Fibroblast of gingiva (primary cell): ENCODE measurements around the gene RAD51B.
A peak's percentile ranks its signal among the peaks of the same experiment; 100 is the strongest.

Experiments used
- DNase-seq: peaks from one replicate; pipeline ENCODE4 v3.0.0-alpha.2; 2011; ENCODE audit warnings: low read depth

The RAD51B gene

DNA sequence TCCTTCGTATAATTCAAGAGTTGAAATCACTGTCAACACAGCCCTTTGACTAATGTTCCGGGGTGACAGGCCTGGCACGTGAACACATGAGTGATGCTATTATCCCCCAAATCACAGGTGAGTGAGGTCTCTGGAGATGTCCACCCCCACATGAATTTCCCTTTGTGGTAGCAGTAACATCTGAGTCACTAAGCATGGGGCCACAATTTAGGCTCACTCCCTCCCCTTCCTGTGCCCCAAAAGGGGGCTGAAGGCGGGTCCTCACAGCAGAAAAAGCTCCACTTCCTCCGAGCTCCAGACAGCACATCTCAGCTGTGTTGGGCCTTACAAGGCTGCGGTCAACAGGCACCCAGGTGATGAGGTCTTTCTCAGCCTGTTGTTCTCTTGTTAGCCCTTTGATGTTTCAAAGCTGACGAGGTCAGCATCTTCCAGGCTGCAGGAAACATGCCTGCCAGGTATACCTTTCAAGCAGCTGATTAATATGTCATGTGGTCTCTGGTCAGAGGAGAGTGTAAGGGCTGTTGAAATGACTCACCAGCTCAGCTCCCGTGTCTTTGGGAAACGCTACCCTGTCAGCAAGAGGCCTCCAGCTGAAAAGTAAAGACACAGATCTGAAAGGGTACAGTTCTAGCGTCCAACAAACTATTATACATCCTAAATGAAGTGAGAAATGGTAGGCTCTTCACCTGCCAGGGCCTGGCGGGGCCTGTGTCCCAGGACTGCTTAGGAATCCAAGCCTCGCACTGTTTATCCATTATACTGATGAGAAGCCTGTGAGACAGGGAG is 866.0 kb downstream of the RAD51B start:
- DNase-seq, result no peak

DNA sequence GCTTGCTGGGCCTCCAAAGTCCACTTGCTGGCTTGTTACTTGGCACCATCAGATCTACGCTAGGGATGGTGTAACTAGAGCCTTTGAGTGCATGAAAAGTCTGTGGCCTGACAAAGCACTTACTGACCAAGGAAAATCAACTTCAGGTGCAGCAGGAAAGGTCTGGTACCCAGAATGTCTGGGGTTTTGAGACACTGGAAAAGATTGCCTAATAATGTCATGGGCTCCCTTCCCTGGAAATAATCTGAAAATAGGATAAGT is 866.6 kb downstream of the RAD51B start:
- DNase-seq, result no peak

DNA sequence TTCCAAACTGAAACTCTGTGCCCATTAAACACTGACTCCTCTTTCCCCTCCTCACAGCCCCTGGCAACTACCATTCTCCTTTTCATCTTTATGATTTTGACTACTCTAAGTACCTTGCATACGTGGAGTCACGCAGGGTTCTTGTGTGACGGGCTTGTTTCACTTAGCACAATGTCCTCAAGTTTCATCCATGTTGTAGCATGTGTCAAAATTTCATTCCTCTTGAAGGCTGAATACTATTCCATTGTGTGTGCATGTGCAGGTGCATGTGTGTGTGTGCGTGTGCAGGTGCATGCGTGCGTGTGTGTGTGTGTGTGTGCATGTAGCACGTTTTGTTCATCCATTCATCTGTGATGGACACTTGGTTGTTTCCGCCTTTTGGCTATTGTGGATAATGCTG is 867.1 kb downstream of the RAD51B start:
- DNase-seq, result no peak

DNA sequence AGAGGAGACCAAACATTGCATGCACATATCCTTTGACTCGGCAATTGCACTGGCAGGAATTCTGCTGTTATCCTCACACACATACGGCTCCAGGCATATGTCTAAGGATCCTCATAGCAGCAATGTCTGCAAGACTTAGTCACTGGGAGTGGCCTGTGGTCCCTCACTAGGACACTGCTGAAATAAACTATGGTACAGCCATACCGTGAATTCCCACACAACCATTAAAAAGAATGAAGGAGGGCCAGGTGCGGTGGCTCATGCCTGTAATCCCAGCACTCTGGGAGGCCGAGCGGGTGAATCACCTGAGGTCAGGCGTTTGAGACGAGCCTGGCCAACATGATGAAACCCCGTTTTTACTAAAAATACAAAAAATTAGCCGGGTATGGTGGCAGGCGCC is 868.2 kb downstream of the RAD51B start:
- DNase-seq, result peak; percentile 77

DNA sequence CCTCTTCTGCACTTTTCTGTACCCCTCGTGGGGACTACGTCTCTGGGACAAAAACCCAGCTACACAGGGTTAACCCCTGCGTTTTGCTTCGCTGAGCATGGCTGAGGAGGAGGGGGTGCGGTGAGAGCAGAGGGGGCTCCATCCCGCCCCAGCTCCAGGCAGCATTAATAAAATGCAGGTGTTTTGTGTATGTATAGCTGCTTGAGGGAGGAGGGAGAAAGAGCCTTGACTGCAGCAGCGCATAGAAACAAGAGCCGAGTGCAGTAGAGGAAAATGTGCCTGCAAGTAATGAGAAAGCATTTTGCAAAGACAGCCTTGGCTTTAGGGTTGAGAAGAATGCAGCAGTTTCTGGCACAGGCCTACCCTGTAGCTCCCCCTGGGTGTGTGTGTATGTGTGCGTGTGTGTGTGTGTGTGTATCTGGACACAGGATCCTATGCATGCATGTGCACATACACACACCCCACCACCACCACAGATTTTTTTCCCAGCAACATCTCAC is 869.3 kb downstream of the RAD51B start:
- peak; percentile 87 for DNase-seq

DNA sequence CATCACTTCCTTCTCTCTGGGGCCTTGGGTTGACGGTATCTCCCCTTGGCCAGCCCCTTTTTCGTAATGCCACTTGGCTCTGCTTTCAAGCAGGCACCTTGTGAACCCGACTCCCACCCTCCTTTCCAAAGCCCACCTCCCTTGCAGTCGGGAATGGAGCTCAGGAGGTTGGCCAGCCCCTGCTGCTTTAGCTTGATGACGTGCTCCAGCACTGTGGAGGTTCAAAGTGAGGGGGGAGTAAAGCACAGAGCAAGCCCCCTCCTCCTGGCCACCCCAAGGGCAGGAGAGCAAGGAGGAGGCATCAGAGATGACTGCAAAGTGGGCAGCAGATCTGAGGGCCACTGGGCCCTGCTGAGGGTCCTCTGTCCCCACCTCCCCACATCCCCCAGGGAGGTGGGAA is 869.9 kb downstream of the RAD51B start:
- no peak for DNase-seq

DNA sequence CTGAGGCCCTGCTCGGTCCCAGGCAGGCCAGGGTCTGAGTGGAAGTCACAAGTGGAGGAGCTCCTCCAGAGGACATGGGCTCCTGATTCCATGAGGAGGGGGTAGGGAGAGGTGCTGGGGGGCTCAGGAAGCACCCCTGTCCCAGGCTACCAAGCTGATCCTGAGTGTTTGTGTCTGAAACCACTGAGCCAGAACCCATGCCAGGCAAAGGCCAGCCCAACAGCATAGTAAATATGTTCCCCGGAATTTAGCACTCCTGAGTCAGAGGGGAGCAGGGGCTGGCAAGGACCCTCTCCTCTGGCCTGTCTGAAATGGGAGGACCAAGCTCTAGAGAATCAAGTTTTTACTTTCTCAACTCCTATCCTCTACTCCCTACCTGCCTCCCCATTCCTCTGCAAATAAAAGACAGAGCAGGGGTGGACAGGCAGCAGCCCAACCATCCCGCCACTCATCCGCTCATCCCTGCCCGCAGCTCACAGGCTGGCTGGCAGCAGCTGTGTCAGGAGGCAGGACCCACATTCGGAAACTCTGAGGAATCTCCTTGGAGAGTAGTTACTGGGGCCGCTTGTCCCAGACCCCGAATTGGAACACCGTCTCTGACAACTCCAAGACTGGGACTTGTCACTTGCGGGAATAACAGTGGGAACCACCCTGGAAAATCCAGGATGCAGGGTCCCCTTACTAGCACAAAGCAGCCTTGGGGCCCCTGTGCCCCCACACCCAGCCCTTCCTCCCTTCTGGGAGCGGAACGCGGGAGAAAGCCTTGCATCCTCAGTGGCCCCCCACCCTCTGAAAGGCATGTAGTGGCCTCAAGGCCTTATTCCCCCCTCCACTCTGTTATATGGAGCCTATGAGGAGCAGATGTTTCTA is 870.7 kb downstream of the RAD51B start:
- DNase-seq, result no peak

DNA sequence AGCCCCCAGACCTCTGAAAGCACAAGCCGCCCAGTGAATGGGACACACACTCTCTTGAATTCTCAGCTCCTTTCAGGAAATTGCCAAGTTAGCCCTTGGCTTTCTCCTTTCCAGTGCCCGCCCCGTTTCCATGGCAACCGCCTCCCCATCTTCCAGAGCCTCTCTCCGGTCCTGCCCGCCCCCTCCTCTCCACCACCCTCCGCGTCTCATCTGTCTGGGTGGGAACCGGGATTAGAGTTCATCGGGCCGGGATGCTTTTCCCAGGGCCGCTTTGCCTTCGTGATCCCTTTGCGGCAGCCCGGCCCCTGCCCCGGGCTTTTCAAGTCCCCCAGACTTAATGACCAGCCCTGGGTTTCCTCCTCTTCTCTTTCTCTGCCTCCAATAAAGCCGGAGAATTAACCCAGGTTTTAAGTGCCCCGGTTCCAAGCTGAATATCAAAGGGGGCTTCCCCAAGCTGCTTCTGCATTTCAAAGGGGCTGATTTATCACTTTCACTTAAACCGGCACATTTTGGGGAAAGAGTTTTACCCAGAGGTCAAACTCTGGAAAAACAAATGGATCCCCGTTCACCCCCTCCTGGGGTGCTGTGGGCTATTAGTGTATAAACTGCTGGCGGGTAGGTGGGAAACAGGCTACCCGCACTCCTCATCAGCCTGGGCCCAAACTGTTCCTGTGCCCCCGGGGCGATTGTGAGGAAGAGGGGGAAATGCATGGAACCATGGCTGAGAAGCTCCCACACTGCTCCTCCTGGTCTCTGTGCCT is 871.6 kb downstream of the RAD51B start:
- no peak for DNase-seq

DNA sequence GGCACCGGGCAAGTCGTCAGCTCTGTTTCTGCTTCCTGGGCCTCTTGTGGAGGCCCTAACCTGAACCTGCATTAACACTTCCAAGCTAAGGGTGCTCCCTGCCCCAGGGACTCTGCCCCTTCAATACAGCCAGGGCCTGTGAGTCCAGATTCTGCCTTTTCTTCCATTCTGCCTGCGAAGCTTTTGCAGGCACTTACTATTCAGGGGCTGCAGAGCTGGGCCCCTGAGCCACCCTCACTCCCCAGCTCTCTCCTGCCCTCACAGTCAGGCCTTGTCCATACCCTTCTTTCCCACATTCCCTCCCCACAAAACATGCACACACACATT is 872.2 kb downstream of the RAD51B start:
- no peak for DNase-seq

DNA sequence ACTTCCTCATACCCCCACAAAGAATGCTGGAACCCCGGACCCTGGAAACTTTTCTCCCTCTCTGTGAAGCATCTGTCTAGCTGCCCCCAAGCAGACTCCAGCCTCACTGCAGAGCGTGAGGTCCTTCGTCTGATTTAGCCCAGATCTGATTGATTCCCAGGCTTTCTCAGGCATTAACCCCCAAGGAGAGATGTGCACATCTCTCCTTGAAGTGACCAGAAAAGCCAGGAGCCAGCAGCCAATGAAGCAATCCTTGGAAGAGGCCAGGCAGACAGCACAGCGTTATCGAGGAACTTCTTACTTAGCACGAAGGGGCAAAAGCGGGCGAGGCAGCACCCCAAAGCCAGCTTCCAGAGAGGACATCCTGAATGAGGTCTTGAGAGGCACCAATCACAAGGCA is 872.6 kb downstream of the RAD51B start:
- DNase-seq, result peak; percentile 37

DNA sequence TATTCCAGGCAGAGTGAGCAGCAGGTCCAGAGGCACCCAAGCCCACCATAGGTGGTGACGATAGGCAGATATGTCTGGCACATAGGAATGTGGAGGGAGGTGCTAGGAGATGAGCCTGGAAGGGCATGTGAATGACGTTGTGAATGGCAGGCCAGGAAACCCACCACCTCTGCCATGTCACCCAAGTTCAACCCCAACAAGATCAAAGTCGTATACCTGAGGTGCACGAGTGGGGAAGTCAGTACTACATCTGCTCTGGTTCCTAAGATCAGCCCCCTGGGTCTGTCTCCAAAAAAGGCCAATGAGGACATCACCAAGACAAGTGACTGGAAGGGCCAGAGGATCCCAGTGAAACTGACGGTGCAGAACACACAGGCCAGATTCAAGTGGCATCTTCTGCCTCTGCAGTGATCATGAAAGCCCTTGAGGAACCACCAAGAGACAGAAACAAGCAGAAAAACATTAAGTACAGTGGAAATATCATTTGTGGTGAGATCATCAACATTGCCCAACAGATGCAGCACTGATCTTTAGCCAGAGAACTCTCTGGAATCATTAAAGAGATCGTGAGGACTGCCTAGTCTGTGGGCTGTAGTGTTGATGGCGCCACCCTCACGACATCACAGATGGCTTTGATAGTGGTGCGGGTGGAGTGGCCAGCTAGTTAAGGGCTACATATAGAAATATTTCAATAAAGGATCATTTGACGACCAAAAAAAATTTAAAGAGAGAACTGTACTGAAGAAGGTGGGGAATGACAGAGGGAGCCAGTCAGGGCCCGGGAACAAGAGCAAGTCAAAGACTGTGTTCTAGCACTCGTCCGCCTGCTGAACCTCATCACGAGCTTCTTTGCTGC is 873.6 kb downstream of the RAD51B start:
- peak; percentile 86 for DNase-seq

DNA sequence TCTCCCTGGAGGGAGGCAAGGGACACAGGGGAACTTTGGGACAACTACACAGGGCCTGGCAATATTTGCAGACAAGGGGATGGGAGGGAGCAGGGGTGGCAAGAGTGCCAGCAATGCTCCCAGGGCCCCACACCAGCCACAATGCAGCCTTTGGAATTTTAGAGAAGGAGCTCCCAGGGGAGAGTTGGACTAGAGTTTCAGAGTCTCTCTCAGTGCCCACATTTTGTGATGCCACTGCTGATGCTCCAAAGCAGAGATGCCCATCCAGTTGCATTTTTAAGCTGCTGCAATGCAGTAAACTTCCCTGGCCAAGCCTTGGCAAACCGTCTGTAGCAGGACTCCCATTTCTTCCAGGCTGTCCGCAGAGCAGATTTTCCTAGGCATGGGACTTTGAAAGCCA is 874.3 kb downstream of the RAD51B start:
- DNase-seq, result no peak

DNA sequence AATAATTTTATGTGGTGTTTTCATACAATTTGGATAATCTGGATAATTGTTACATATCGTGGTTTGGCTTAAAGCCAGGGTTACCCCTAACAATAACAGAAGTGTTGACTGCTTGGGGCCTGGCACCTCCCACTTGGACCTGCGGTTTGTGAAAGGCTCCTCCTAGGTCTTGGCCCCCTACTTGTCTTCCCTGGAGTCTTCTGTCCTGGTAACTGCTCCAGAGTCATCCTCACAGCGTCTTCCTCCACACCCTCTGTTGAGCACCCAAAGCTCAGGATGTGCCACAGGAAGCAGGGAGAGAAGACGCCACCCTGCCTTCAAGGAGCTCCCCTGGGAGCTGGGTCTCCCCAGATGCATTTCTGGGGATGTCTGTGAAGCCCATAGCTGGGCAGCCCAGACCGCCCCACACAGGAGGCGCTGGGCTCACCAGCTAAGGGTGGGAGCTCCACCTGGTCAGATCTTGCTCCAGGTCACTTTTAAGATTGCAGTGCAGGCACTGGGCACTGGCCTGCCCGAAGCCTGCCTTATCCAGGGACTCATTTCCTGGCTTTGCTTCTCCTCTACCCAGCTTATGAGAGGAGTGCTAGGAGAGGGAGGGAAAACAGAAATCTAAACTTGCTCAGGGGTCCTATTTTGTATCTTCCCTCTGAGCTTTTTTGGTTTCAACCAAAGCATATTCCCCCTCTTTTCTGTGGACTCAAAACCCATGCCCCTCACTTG is 875.1 kb downstream of the RAD51B start:
- DNase-seq, result peak; percentile 66

DNA sequence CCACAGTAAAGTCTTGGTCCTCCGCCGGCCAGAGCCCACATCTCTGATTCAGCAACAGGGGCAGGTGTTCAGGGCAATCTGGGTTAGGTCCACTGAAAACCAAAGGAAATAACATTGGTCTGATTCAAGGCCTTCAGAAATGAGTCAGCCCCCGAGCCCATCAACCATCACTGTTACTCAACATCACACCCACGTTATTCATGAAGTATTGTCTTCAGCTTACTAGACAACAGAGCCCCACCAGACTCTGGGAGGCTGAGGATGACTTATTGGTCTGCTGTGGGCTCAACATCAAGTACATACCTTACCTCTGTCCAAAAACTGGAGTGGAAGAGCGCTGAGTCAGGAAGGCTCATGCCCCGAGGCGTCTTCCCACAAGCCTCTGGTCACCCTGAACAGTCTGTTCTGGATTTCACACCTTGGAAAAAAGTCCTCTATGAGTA is 875.8 kb downstream of the RAD51B start:
- peak; percentile 96 for DNase-seq

DNA sequence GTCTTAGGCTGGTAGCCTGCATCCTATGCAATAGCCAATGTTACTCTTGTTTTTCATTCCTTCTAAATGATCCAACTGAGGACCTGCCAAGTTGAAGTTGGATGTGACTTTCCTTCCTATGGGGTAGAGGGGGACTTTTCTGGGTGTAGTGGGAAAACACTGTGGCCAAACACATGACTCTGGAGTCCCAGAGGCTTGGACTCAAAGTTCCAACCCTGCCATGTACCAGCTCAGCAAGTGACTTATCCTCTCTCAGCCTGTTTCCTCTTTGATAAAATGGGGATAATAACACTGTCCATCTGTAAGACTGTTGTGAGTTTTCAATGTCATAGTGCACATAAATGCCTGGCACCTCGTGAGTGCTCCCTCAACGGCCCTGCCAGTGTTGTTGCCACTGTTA is 876.3 kb downstream of the RAD51B start:
- peak; percentile 37 for DNase-seq

DNA sequence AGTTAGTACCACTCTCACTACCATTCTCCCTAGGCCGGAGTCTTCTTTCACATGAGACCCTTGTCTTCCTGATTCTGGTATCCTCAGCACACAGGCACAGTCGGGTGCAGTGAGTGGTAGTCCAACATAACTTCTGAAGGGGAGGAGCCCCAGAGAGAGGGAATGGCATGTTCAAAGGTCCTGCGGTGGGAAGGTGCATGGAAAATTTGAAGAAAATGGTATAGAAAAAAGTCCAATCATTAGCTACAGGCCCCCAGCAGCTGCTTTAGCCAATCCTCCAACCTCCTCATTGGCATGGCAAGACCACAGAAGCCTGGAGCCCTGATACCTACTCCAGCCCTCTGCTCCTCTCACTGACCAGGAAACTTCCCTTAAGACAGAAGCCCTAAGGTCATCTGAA is 876.7 kb downstream of the RAD51B start:
- no peak for DNase-seq

DNA sequence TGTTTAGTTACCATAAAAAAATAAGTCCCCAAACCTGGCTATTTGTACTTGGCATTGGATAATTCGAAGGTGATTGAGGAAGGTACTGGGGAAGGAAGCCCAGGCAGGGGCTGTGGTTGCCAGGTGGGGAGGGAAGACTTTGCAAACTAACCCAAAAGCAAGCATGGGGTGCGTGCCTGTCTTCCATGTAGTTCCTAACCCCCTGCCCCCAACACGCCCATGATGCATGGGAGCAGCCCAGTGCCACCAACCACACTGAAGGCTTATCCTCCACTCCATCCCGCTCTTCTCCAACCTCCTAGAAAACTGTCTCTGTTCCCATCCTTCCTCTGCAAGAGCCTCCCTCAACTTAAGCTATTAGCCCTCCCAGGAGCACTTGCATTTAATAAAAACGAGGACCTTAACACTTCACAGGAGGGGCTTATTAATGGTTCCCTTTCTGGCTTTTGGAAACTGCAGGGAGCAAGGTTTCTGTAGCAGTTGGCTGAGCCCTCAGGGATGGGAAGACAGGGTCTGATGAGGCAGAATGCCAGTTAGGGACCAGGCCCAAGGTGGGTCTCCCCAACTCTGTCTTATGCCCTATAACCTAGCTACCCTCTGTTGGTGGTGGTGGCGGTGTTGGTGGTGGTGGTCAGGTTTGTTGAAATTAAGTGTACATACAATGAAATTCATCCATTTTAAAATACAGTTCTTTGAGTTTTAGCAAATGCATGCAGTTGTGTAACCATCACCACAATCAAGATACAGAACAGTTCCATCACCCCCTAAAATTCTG is 877.3 kb downstream of the RAD51B start:
- no peak for DNase-seq

DNA sequence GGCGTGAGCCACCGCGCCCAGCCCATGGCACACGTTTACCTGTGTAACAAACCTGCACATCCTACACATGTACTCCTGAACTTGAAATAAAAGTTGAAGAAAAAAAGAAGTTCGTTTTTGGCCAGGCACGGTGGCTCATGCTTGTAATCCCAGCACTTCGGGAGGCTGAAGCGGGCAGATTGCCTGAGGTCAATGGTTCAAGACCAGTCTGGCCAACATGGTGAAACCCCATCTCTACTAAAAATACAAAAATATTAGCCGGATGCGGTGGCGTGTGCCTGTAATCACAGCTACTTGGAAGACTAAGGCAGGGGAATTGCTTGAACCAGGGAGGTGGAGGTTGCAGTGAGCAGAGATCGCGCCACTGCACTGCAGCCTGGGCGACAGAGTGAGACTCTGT is 879.2 kb downstream of the RAD51B start:
- DNase-seq, result peak; percentile 37

DNA sequence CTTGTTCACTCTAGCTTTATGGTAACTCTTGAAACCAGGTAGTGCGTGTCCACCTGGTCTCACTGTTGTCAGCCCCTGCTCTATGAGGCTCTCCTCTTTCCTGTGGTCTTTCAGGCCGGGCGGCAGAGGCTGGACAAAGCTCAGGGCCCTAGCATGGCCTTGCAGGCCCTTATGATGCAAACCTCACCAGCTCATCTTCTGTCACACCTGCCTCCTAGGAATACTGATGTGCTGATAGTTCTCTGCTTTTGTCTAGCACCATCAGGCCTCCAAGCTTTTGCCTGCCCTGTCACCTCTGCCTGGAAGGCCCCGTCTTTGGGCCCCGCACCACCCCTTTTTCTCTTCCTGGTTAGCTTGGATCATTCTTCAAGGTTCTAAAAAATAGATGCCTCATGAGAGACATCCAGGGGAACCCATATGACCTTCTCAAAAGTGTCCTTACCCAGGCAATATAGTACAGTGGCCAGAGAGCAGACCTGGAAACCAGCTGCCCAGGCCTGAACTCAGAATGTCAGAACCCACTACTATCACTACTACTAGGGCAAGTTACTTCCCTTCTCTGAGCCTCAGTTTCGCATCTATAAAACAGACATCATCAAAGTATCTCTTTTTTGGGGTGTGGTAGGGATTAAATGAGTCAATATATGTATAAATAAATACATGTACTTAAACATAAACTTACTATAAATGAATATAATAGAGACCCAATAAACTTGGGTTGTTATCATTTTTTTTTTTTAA is 881.6 kb downstream of the RAD51B start:
- no peak for DNase-seq

DNA sequence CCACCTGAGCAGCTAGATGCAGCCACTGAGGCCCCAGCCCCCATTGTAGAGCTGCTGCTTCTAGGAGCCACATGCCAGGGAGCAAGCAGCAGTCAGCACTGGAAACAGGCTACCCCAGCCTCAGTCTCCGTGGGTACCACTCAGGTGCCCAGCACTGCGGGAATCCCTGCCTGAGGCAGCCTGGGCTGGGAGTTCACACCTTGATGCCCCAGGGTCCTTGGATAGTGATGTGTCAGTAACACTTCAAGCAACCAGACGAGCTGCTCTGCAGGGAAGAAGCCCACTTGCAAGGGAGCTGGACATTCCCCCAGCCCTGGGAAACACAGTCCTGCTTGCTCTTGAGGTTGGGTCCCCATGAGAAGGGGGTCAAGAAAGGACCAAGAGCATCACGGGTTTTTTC is 882.6 kb downstream of the RAD51B start:
- DNase-seq, result no peak
